OCI-LY7 (cell line): ENCODE measurements around the gene PLEKHG4B. TPM values are rescaled to one million over a fixed set of nuclear protein-coding genes. Genes with fewer than 3 reads are reported as not detected.
"Not testable (repeated sequence)": the region's sequence is repeated elsewhere in the genome, so short reads cannot be mapped to it uniquely, and the experiment has no call there.

Experiments used
- BruUV-seq: library from RNA; stranded (reverse); fragments of 400-500 nt; replicated peaks from 2 replicates; lab custom pipeline; 2021; lab: Mats Ljungman, UMichigan
- CTCF ChIA-PET: fragments of 300-600 bp; sonication (Branson Sonifier 250); formaldehyde crosslinking; loops from one replicate; lab custom pipeline; 2022; ENCODE audit warnings: antibody characterized with exemption; ENCODE audit not compliant: unreplicated experiment; lab: Charles Lee
- POLR2A ChIA-PET: fragments of 300-600 bp; sonication (Branson Sonifier 250); formaldehyde crosslinking; loops from one replicate; lab custom pipeline; 2022; ENCODE audit warnings: antibody characterized with exemption; lab: Charles Lee
- DNase-seq: peaks from one replicate; pipeline ENCODE4 v3.0.0-alpha.2; 2015; ENCODE audit warnings: low spot score
- H2AFZ ChIP-seq: fragments of 200-600 bp; sonication (generic), shearing (Covaris generic); 2 replicates; pipeline ENCODE4 v1.6.1; 2014; ENCODE audit warnings: mild to moderate bottlenecking, antibody characterized with exemption, low read length, moderate library complexity
- H3K27ac ChIP-seq: fragments of 200-600 bp; sonication (generic); 2 replicates; pipeline ENCODE4 v1.5.1; 2014; ENCODE audit warnings: mixed run types, low read depth, mild to moderate bottlenecking, moderate library complexity, low read length, inconsistent platforms; ENCODE audit not compliant: poor library complexity, severe bottlenecking
- H3K36me3 ChIP-seq: fragments of 200-600 bp; sonication (generic); 2 replicates; pipeline ENCODE4 v1.6.1; 2014; ENCODE audit warnings: mild to moderate bottlenecking, antibody characterized with exemption, low read length, moderate library complexity, mixed read lengths; ENCODE audit not compliant: insufficient read depth
- H3K4me1 ChIP-seq: fragments of 200-600 bp; sonication (generic); 2 replicates; pipeline ENCODE4 v1.5.1; 2014; ENCODE audit warnings: mild to moderate bottlenecking, low read length; ENCODE audit not compliant: insufficient read depth, poor library complexity, severe bottlenecking
- H3K4me2 ChIP-seq: fragments of 200-600 bp; sonication (generic); 2 replicates; pipeline ENCODE4 v1.6.1; 2014; ENCODE audit warnings: mild to moderate bottlenecking, low read length
- H3K4me3 ChIP-seq: fragments of 200-600 bp; sonication (generic); 2 replicates; pipeline ENCODE4 v1.5.1; 2014; ENCODE audit warnings: mild to moderate bottlenecking, low read depth, low read length; ENCODE audit not compliant: poor library complexity, severe bottlenecking
- H3K79me2 ChIP-seq: fragments of 200-600 bp; sonication (generic); 2 replicates; pipeline ENCODE4 v1.6.1; 2016; ENCODE audit warnings: low read depth, mild to moderate bottlenecking, low read length, moderate library complexity, mixed read lengths; ENCODE audit not compliant: insufficient read depth
- H3K9me2 ChIP-seq: fragments of 200-600 bp; sonication (generic); 2 replicates; pipeline ENCODE4 v1.6.1; 2016; ENCODE audit warnings: mild to moderate bottlenecking, low read length, mixed read lengths; ENCODE audit not compliant: insufficient read depth
- H3K9me3 ChIP-seq: fragments of 200-600 bp; sonication (generic); 2 replicates; pipeline ENCODE4 v1.6.1; 2014; ENCODE audit warnings: mild to moderate bottlenecking, mixed run types, low read length, mixed read lengths
- H4K20me1 ChIP-seq: fragments of 200-600 bp; sonication (generic); 2 replicates; pipeline ENCODE4 v1.6.1; 2014; ENCODE audit warnings: mild to moderate bottlenecking, antibody characterized with exemption, low read length, moderate library complexity, mixed read lengths; ENCODE audit not compliant: insufficient read depth
- EZH2phosphoT487 ChIP-seq: fragments of 200-600 bp; sonication (generic); IDR thresholded peaks from 2 replicates; pipeline ENCODE4 v1.6.1; 2018; ENCODE audit warnings: low read depth, borderline replicate concordance, mild to moderate bottlenecking, mixed run types, antibody characterized with exemption, low read length, moderate library complexity, mixed read lengths
- intact Hi-C: fragments of 100-400 bp; cut with micrococcal nuclease; formaldehyde crosslinking; loops from one replicate; pipeline ENCODE4 v1.10.0; 2022; ENCODE audit not compliant: unreplicated experiment
- total RNA-seq, 2 experiments: library from RNA; depleted of rRNA in 1 of 2; stranded (reverse); fragments of >200 nt in 1 of 2; shearing (Covaris generic) in 1 of 2; gene quantifications; 2 replicates each; pipeline ENCODE4 v1.2.3, GENCODE V29; 2014 to 2022
- TF ChIP-seq, protein P1 (sequence below): fragments of 200-600 bp; sonication (generic); conservative IDR thresholded peaks from 2 replicates; pipeline ENCODE4 v1.5.1; 2014; ENCODE audit warnings: mild to moderate bottlenecking, antibody characterized with exemption, low read length, moderate library complexity, mixed read lengths

The PLEKHG4B gene
- total RNA-seq, 2 experiments from 2014 or later, result 0.30 to 0.41 TPM

DNA sequence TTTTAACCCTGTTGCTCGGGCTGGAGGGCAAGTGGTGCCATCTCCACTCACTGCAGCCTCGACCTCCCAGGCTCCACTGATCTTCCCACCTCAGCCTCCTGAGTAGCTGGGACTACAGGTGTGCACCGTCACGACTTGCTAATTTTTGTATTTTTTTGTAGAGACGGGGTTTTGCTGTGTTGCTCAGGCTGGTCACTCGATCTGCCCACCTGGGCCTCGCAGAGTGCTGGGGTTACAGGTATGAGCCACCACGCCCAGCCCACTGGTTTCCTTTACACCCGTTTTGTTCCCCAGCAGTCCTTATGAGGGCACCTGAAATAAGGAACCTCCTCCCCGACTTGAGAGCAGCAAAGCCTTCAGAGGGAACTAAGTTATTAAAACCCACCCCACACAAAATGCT lies 124.1 kb downstream of the PLEKHG4B start:
- BruUV-seq, H3K9me3 ChIP-seq, H3K9me2 ChIP-seq, H2AFZ ChIP-seq, POLR2A ChIA-PET, CTCF ChIA-PET, DNase-seq: not testable (repeated sequence)
- peaks cover 23% of the 10 kb centered on the region for H3K36me3 ChIP-seq
- H3K4me2 ChIP-seq, result peak overlapping the region; percentile 62
- H4K20me1 ChIP-seq, result peaks cover 17% of the 10 kb centered on the region
- H3K79me2 ChIP-seq, result peaks cover 60% of the 10 kb centered on the region
- H3K4me3 ChIP-seq, result peak overlapping the region; percentile 52
- intact Hi-C loops, result loop anchor here (5.0 kb wide), 1 partner anchor 1126 kb away; no protein-coding TSS in a partner anchor
- peaks cover 30% of the 10 kb centered on the region for H3K4me1 ChIP-seq
- H3K27ac ChIP-seq, result peak overlapping the region; percentile 63

DNA sequence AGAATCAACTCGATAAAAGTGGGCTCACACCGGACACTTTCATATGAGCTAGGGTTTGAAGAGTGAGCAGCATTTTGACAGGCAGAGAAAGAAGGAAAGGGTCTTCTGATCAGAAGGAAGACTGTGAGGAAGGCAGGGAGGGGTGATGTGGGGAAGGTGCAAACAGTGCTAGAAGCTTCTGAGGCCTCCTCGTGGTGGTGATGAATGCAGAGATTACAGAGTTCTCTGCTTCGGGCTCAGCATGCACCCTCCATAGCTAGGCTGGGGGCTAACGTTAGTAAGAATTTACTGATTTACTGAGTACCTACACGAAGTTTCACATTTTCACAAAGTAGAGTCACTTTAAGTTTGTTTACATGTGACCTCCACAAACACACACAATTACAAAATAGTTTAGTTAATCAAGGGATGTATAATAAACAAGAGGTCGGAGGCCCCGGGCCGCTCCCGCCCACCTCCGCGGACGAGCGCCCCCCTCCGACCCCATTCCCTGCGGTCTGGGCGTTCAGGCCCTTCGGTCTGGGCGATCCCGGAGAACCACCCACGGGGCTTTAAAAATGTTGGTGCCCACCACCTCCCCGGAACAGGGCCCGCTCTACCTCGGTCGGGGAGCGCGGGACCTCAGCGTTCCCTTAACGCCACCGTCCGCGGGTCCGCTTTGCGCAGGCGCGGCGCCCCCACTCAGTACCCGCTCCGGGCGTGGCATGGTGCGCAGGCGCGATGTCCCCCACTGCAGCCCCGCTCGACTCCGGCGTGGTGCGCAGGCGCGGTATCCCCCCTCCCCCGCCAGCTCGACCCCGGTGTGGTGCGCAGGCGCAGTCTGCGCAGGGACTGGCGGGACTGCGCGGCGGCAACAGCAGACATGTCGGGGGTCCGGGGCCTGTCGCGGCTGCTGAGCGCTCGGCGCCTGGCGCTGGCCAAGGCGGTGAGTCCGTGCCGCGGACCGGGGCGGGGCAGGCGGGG lies 125.8 kb downstream of the PLEKHG4B start, which contains the start of the genes CCDC127 and SDHA:
CCDC127 (minus strand) TSS at position 660 of the 963 bp plus-strand sequence. CDS start 1,304 bp downstream, outside the sequence.
SDHA (plus strand) TSS at position 827 of the 963 bp plus-strand sequence; CDS start at position 863, 36 bp downstream.
- H3K4me2 ChIP-seq, result peak within 1 kb of the TSS; percentile 89
- intact Hi-C loops, result loop anchor here (1.0 to 5.0 kb wide), 3 partner anchors 16 to 1125 kb away; no protein-coding TSS in a partner anchor
- H2AFZ ChIP-seq, result peak within 1 kb of the TSS; percentile 64; the same call in 1 of the 2 replicates
- ChIA-PET POLR2A (interaction anchor here (0.9 to 2.8 kb wide), 7 partner anchors 8 to 66 kb away, joined by 3 to 21 read pairs (median 4); partner anchors contain the start of genes LRRC14B and PDCD6), CTCF (interaction anchor here (0.5 to 1.0 kb wide), 3 partner anchors 16 to 1326 kb away, joined by 3 to 5 read pairs (median 3); no protein-coding TSS in a partner anchor)
- H4K20me1 ChIP-seq, result peaks cover 23% of the 10 kb centered on the region
- TF ChIP-seq, protein P1, sequence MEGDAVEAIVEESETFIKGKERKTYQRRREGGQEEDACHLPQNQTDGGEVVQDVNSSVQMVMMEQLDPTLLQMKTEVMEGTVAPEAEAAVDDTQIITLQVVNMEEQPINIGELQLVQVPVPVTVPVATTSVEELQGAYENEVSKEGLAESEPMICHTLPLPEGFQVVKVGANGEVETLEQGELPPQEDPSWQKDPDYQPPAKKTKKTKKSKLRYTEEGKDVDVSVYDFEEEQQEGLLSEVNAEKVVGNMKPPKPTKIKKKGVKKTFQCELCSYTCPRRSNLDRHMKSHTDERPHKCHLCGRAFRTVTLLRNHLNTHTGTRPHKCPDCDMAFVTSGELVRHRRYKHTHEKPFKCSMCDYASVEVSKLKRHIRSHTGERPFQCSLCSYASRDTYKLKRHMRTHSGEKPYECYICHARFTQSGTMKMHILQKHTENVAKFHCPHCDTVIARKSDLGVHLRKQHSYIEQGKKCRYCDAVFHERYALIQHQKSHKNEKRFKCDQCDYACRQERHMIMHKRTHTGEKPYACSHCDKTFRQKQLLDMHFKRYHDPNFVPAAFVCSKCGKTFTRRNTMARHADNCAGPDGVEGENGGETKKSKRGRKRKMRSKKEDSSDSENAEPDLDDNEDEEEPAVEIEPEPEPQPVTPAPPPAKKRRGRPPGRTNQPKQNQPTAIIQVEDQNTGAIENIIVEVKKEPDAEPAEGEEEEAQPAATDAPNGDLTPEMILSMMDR, result peak; percentile 77
- peaks cover 25% of the 10 kb centered on the region for H3K36me3 ChIP-seq
- peaks cover 77% of the 10 kb centered on the region for H3K79me2 ChIP-seq
- H3K9me2 ChIP-seq, H3K9me3 ChIP-seq: not testable (repeated sequence)
- TSS peak; percentile 77 for BruUV-seq
- H3K4me1 ChIP-seq, result peaks cover 46% of the 10 kb centered on the region
- H3K4me3 ChIP-seq, result peak within 1 kb of the TSS; percentile 94
- peak within 1 kb of the TSS; percentile 66 for H3K27ac ChIP-seq
- DNase-seq, result peak; percentile 96

DNA sequence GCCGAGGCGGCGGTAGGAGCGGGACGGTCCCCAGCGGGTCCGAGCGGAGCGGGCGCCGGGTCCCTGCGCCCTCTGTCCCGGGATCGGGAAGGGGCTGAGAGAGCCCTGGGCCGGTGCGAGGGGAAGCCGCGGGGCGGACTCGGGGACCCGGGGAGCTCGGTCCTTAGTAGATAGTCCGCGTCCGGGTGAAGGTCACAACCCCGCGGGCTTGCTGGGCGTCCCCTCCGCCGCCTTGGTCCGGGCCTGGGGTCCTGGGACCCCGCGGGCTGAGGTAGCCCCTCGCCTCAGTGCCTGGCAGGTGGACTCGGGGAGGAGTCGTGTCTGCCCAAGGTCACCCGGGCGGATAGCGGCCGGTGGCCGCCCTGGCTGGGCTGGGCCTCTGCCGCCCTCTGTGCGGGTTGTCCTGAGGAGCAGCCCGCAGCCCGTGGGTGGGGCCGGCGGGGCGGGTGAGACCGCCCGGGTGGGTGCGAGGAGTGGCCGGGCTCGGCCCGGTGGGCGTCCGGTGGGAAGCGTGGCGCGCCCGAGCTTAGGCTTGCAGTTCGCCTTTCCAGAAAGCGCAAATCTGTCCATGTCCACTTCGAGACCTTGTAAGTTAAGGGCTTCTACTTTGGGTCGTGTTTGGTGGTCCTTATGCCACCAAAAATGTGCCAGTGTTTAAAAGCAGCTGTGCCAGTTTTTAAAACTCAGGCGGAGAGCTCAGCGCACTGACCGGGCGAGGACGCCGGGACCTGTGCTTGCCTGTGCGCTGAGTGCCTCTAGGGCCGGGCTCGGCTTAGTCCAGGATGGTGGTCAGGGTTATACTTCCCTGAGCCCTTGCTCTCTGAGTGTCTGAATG lies 126.7 kb downstream of the PLEKHG4B start:
- Histone ChIP-seq H2AFZ (no peak overlapping the region), H3K4me2 (peak overlapping the region; percentile 89), H3K9me3 (no peaks in the 10 kb centered on the region), H3K27ac (peak overlapping the region; percentile 8), H3K4me1 (peaks cover 50% of the 10 kb centered on the region), H3K4me3 (peak overlapping the region; percentile 94), H3K9me2 (no peaks in the 10 kb centered on the region), H3K79me2 (peaks cover 83% of the 10 kb centered on the region), H3K36me3 (peaks cover 28% of the 10 kb centered on the region), H4K20me1 (peaks cover 23% of the 10 kb centered on the region)
- DNase-seq, result peak; percentile 45
- BruUV-seq, result no TSS peak
- CTCF ChIA-PET, result interaction anchor here (0.5 to 1.4 kb wide), 4 partner anchors 17 to 39 kb away, joined by 3 to 8 read pairs (median 4); partner anchors contain the start of gene LRRC14B
- TF ChIP-seq EZH2phosphoT487, result no peak
- TF ChIP-seq, protein P1, result no peak
- intact Hi-C loops, result loop anchor here (1.0 to 5.0 kb wide), 3 partner anchors 17 to 1124 kb away; no protein-coding TSS in a partner anchor
- POLR2A ChIA-PET, result interaction anchor here (0.6 to 2.8 kb wide), 10 partner anchors 9 to 65 kb away, joined by 3 to 21 read pairs (median 4); partner anchors contain the start of genes LRRC14B and PDCD6
